Right lobe of liver (tissue), 6 donors: Measurements from ENCODE around the gene EMC7. TPM values are rescaled to one million over a fixed set of nuclear protein-coding genes. Genes with fewer than 3 reads are reported as not detected.

Experiments used
- ATAC-seq, 4 donors: fragments of 200-7000 bp; cut with Tn5 transposase; one replicate each; pipeline ENCODE4 v1.9.1; 2020; ENCODE audit warnings: mild to moderate bottlenecking in 4 of 4, moderate library complexity in 4 of 4
- DNase-seq, 3 donors: peaks; one replicate each; pipeline ENCODE4 v3.0.0-alpha.2; 2020
- H3K27ac ChIP-seq, 3 donors: fragments of 200-600 bp; one replicate each; pipeline ENCODE4 v1.8.0; 2022
- H3K27me3 ChIP-seq, 2 donors: fragments of 200-600 bp; one replicate each; pipeline ENCODE4 v1.8.0; 2022
- H3K36me3 ChIP-seq, 4 donors: fragments of 200-600 bp; sonication (generic) in 1 of 4; one replicate each; pipeline versions ENCODE4 v1.5.1 to v1.8.0; 2017 to 2022; ENCODE audit warnings: control low read depth in 1 of 4
- H3K4me1 ChIP-seq, 4 donors: fragments of 200-600 bp; sonication (generic) in 1 of 4; one replicate each; pipeline versions ENCODE4 v1.5.1 to v1.8.0; 2017 to 2022; ENCODE audit warnings: control low read depth in 1 of 4
- H3K4me3 ChIP-seq, 3 donors: fragments of 200-600 bp; one replicate each; pipeline ENCODE4 v1.8.0; 2022
- H3K9me3 ChIP-seq, 4 donors: fragments of 200-600 bp; sonication (generic) in 1 of 4; one replicate each; pipeline versions ENCODE4 v1.5.1 to v1.8.0; 2017 to 2022; ENCODE audit warnings: control low read depth in 1 of 4
- CTCF ChIP-seq, 4 donors: fragments of 200-600 bp in 3 of 4; fragments of 450-650 bp in 1 of 4; IDR thresholded peaks; one replicate each; pipeline versions ENCODE4 v1.5.1 to v1.8.0; 2016 to 2022; ENCODE audit warnings: antibody characterized with exemption in 4 of 4, mild to moderate bottlenecking in 2 of 4
- POLR2A ChIP-seq: fragments of 450-650 bp; IDR thresholded peaks from one replicate; pipeline ENCODE4 v1.6.1; 2017; ENCODE audit warnings: antibody characterized with exemption, mild to moderate bottlenecking
- WGBS: methylation state at CpG from one replicate; pipeline ENCODE4 v1.1.6; 2018; ENCODE audit warnings: low coverage, low lambda C conversion rate; ENCODE audit not compliant: insufficient coverage; ENCODE audit errors: missing lambda C conversion rate; 5-methylcytosine and 5-hydroxymethylcytosine counted together
- intact Hi-C, 2 donors: fragments of 100-400 bp; cut with DNase I; formaldehyde crosslinking; loops; one replicate each; pipeline versions ENCODE4 v1.11.2 to v1.14.1; 2022
- total RNA-seq, 6 experiments: library from RNA; depleted of rRNA in 2 of 6; stranded (reverse); fragments of >200 nt in 2 of 6; fragmentation: NEBNext Ultra II Directional in 3 of 6; extraction: Animal tissue kit (Norgen Biotek cat#: 25700) in 3 of 6; gene quantifications; one replicate each; pipeline versions ENCODE4 v1.1.0 to v1.2.4, GENCODE V29; 2016 to 2023
- donor health status: DM: no; HTN: yes; CAD: no.
- donor health status: DM: no; HTN: no; CAD: no.
- donor health status: DM: no; HTN: no; CAD: no.
- donor health status: DM: no; HTN: yes; CAD: no.
- donor health status: DM: no; HTN: yes; CAD: no.

Gene EMC7
- total RNA-seq, 6 experiments from 2014 or later: 30.4 to 49.4 (median 41.6) TPM

GRCh38 chr15:34109797-34110663 is 8.4 kb upstream of the EMC7 start:
- H3K27ac ChIP-seq: no peak overlapping the region
- no peak overlapping the region for H3K4me3 ChIP-seq
- ATAC-seq (peak; percentile 59 to 73 (median 66)), DNase-seq (no peak)
- no peaks in the 10 kb centered on the region for H3K36me3 ChIP-seq
- intact Hi-C loops: loop anchor here (10.0 kb wide), 2 partner anchors 95 to 115 kb away; partner anchors contain the start of gene EMC4 (in 1 of the 2)
- H3K4me1 ChIP-seq: peaks cover 0 to 12% (median 0%) of the 10 kb centered on the region in 4 donors
- WGBS: 40% methylated on average over 3 of the region's 5 CpGs
- TF ChIP-seq POLR2A: no peak
- peak; percentile 59 to 69 (median 66) for TF ChIP-seq CTCF (IDR thresholded peaks at IDR 0.05)
- no peaks in the 10 kb centered on the region for H3K27me3 ChIP-seq
- H3K9me3 ChIP-seq: no peaks in the 10 kb centered on the region

GRCh38 chr15:34107315-34107714 is 5.7 kb upstream of the EMC7 start:
- intact Hi-C loops: loop anchor here (10.0 kb wide), 2 partner anchors 97 to 117 kb away; partner anchors contain the start of gene EMC4 (in 1 of the 2)
- WGBS: 80% methylated on average over 2 of the region's 2 CpGs
- no peak for ATAC-seq

GRCh38 chr15:34106423-34106822 is 4.8 kb upstream of the EMC7 start:
- intact Hi-C loops: loop anchor here (10.0 kb wide), 2 partner anchors 98 to 118 kb away; partner anchors contain the start of gene EMC4 (in 1 of the 2)
- 100% methylated on average over 1 of the region's 1 CpG for WGBS

More at GRCh38 chr15:34107315-34107714, 5.7 kb upstream of the EMC7 start:
- no peaks in the 10 kb centered on the region for H3K9me3 ChIP-seq
- no peak overlapping the region for H3K4me3 ChIP-seq
- DNase-seq: no peak
- no peak overlapping the region for H3K27ac ChIP-seq
- no peaks in the 10 kb centered on the region for H3K4me1 ChIP-seq
- TF ChIP-seq POLR2A (no peak), CTCF (IDR thresholded peaks at IDR 0.05) (no peak)
- no peaks in the 10 kb centered on the region for H3K27me3 ChIP-seq
- H3K36me3 ChIP-seq: no peaks in the 10 kb centered on the region

More at GRCh38 chr15:34106423-34106822, 4.8 kb upstream of the EMC7 start:
- H3K36me3 ChIP-seq: no peaks in the 10 kb centered on the region
- H3K27ac ChIP-seq: no peak overlapping the region
- ATAC-seq (no peak), DNase-seq (no peak)
- H3K4me1 ChIP-seq: no peaks in the 10 kb centered on the region
- H3K4me3 ChIP-seq: no peak overlapping the region
- H3K9me3 ChIP-seq: no peaks in the 10 kb centered on the region
- H3K27me3 ChIP-seq: no peaks in the 10 kb centered on the region
- TF ChIP-seq POLR2A: no peak
- no peak for TF ChIP-seq CTCF (IDR thresholded peaks at IDR 0.05)
